Heart right ventricle (tissue), 16 donors: ENCODE data around the gene IFNAR1. TPM values are rescaled to one million over a fixed set of nuclear protein-coding genes. Genes with fewer than 3 reads are reported as not detected.

Experiments used
- ATAC-seq, 8 donors: fragments of 200-7000 bp; cut with Tn5 transposase; one replicate each; pipeline ENCODE4 v1.9.1; 2020; ENCODE audit warnings: mild to moderate bottlenecking in 8 of 8, moderate library complexity in 8 of 8, moderate number of reproducible peaks in 1 of 8
- DNase-seq, 2 donors: peaks; one replicate each; pipeline ENCODE4 v3.0.0-alpha.2; 2020
- H3K27ac ChIP-seq, 10 donors: fragments of 200-600 bp; sonication (generic) in 2 of 10; one replicate each; pipeline versions ENCODE4 v1.5.0 to v1.8.0; 2020 to 2022; ENCODE audit warnings: mild to moderate bottlenecking in 3 of 10
- H3K27me3 ChIP-seq, 7 donors: fragments of 200-600 bp; one replicate each; pipeline ENCODE4 v1.8.0; 2021 to 2022; ENCODE audit warnings: mild to moderate bottlenecking in 2 of 7
- H3K36me3 ChIP-seq, 9 donors: fragments of 200-600 bp; sonication (generic) in 1 of 9; one replicate each; pipeline versions ENCODE4 v1.5.0 to v1.8.0; 2020 to 2022; ENCODE audit warnings: mild to moderate bottlenecking in 2 of 9
- H3K4me1 ChIP-seq, 9 donors: fragments of 200-600 bp; sonication (generic) in 1 of 9; one replicate each; pipeline versions ENCODE4 v1.5.0 to v1.8.0; 2020 to 2022; ENCODE audit warnings: mild to moderate bottlenecking in 4 of 9
- H3K4me3 ChIP-seq, 10 donors: fragments of 200-600 bp; sonication (generic) in 2 of 10; one replicate each; pipeline versions ENCODE4 v1.5.0 to v1.8.0; 2020 to 2022; ENCODE audit warnings: mild to moderate bottlenecking in 7 of 10, moderate library complexity in 2 of 10
- H3K9me3 ChIP-seq, 11 donors: fragments of 200-600 bp in 10 of 11; sonication (generic) in 2 of 11; one replicate each; pipeline versions ENCODE4 v1.5.0 to v1.8.0; 2013 to 2022; ENCODE audit warnings: mild to moderate bottlenecking in 2 of 11, control low read depth in 1 of 11, moderate library complexity in 1 of 11
- CTCF ChIP-seq, 9 donors: fragments of 200-600 bp; sonication (generic) in 2 of 9; IDR thresholded peaks; one replicate each; pipeline versions ENCODE4 v1.5.0 to v1.8.0; 2021 to 2022; ENCODE audit warnings: antibody characterized with exemption in 9 of 9, mild to moderate bottlenecking in 5 of 9, moderate library complexity in 1 of 9
- WGBS, 2 donors: extraction: QIAGEN DNeasy Blood & Tissue Kit; methylation state at CpG; one replicate each; pipeline ENCODE4 v1.1.7; 2013; ENCODE audit warnings: inconsistent platforms in 1 of 2; 5-methylcytosine and 5-hydroxymethylcytosine counted together
- intact Hi-C, 10 donors: fragments of 100-400 bp; cut with DNase I; formaldehyde crosslinking; loops; one replicate each; pipeline versions ENCODE4 v1.11.1 to v1.14.2; 2022
- polyA plus RNA-seq, 2 donors: library from polyadenylated mRNA; stranded (reverse); fragments of 200-250 nt; gene quantifications; one replicate each; pipeline ENCODE4 v1.2.3, GENCODE V29; 2013
- total RNA-seq, 10 donors: library from RNA; stranded (reverse); fragmentation: NEBNext Ultra II Directional in 3 of 10; extraction: Animal tissue kit (Norgen Biotek cat#: 25700) in 3 of 10; gene quantifications; one replicate each; pipeline versions ENCODE4 v1.2.1 to v1.2.4, GENCODE V29; 2021 to 2023
- donor health status: Arrhythmogenic right ventricular cardiomyopathy.
- donor health status: ischemic (EF 13 %, LVEDD 7.1; RV severe dilation, severe dysfunction).
- donor health status: healthy with polysubstance abuse.
- donor health status: DM: no; HTN: yes; CAD: no.
- donor health status: DM: no; HTN: no; CAD: no.
- donor health status: ischemic (EF 25% LVEDD 6.9; RV normal size, moderate dysfunction).
- donor health status: ischemic (EF 25% LVEDD 5.7; RV mildly dilated, moderate dysfunction).
- donor health status: healthy.
- donor health status: DM: yes; HTN: yes; CAD: no.
- donor health status: Ischemic cardiomyopathy.
- donor health status: ischemic (EF 35%, LVEDD 5.7; RV mildly dilated, moderate dysfunction).
- donor health status: nonischemic (EF 11% LVEDD 7.7; RV severe dilation, severe dysfunction).
- donor health status: DM: yes; HTN: yes; CAD: no.
- donor health status: PGD.
- donor health status: ischemic (EF 29% LVEDD 5.4; RV normal size, mild dysfunction).
- donor health status: nonischemic (EF 23%, LVEDD 6.1; RV moderate dilation, normal function).

IFNAR1 gene
- total and polyA plus RNA-seq, 12 donors, result 7.4 to 38.5 (median 23.0) TPM

DNA sequence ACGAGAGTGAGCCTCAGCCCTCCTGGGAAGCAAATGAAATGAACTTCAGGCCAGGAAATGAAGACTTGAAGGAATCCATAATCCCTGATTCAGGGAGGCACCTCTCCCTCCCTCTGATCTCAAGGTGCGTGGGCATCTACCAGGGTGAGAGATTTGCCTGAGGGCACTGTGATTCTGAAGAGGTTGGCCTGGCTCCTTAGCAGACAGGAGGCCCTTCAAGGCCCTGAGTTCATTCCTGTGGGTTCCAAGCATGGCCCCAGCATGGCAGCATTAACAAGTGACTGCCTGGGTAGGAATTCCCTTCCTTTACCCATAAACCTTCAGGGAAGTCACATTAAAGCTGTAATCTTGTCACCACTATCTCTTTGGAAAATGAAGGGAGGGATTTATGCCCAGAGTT, 48.7 kb downstream of the IFNAR1 start:
- Histone ChIP-seq H3K36me3 (no peaks in the 10 kb centered on the region), H3K4me3 (no peak overlapping the region), H3K4me1 (peaks cover 0 to 38% (median 7%) of the 10 kb centered on the region in 9 donors), H3K27ac (peak overlapping the region in 5 of 10 donors; percentile 11 to 90 (median 60)), H3K27me3 (no peaks in the 10 kb centered on the region), H3K9me3 (peaks cover 0 to 12% (median 0%) of the 10 kb centered on the region in 11 donors)
- WGBS, 2 donors, result 83 to 88% methylated on average over 2 of the region's 2 CpGs
- no peak for TF ChIP-seq CTCF (IDR thresholded peaks at IDR 0.05)
- intact Hi-C loops, result loop anchor here in 3 of 10 donors (5.0 to 10.0 kb wide), 3 partner anchors 71 to 176 kb away; no protein-coding TSS in a partner anchor
- ATAC-seq (no peak), DNase-seq (no peak)

GRCh38 chr21:33374080-33374449, 49.3 kb downstream of the IFNAR1 start:
- intact Hi-C loops, result loop anchor here in 9 of 10 donors (1.0 to 10.0 kb wide), 7 partner anchors 71 to 177 kb away; no protein-coding TSS in a partner anchor
- TF ChIP-seq CTCF (IDR thresholded peaks at IDR 0.05), result no peak
- Histone ChIP-seq H3K4me1 (peaks cover 0 to 41% (median 7%) of the 10 kb centered on the region in 9 donors), H3K9me3 (peaks cover 0 to 7% (median 0%) of the 10 kb centered on the region in 11 donors), H3K36me3 (no peaks in the 10 kb centered on the region), H3K4me3 (no peak overlapping the region), H3K27ac (peak overlapping the region in 4 of 10 donors; percentile 11 to 90 (median 48)), H3K27me3 (no peaks in the 10 kb centered on the region)
- DNase-seq, result no peak
- ATAC-seq, result peak in 5 of 8 donors; percentile 15 to 50 (median 31)
- 67 to 68% methylated on average over 2 of the region's 2 CpGs for WGBS, 2 donors

GRCh38 chr21:33374450-33375096, 49.8 kb downstream of the IFNAR1 start:
- H3K9me3 ChIP-seq, result peaks cover 0 to 7% (median 0%) of the 10 kb centered on the region in 11 donors
- H3K27ac ChIP-seq, result peak overlapping the region in 3 of 10 donors; percentile 36 to 90 (median 60)
- no peaks in the 10 kb centered on the region for H3K27me3 ChIP-seq
- H3K4me1 ChIP-seq, result peaks cover 0 to 46% (median 10%) of the 10 kb centered on the region in 9 donors
- DNase-seq (peak; percentile 32 to 66), ATAC-seq (peak; percentile 65 to 81 (median 78))
- intact Hi-C loops, result loop anchor here (1.0 to 10.0 kb wide), 7 partner anchors 70 to 177 kb away; no protein-coding TSS in a partner anchor
- 13 to 27% methylated on average over 4 of the region's 4 CpGs for WGBS, 2 donors
- TF ChIP-seq CTCF (IDR thresholded peaks at IDR 0.05), result peak; percentile 54 to 85 (median 71)
- H3K4me3 ChIP-seq, result no peak overlapping the region
- H3K36me3 ChIP-seq, result no peaks in the 10 kb centered on the region

GRCh38 chr21:33375101-33375644, 50.4 kb downstream of the IFNAR1 start:
- Histone ChIP-seq H3K27ac (peak overlapping the region in 3 of 10 donors; percentile 12 to 90 (median 60)), H3K27me3 (no peaks in the 10 kb centered on the region), H3K36me3 (no peaks in the 10 kb centered on the region), H3K9me3 (peaks cover 0 to 4% (median 0%) of the 10 kb centered on the region in 11 donors), H3K4me3 (no peak overlapping the region), H3K4me1 (peaks cover 0 to 52% (median 16%) of the 10 kb centered on the region in 9 donors)
- no peak for DNase-seq
- no peak for ATAC-seq
- WGBS, 2 donors, result 73 to 75% methylated on average over 5 of the region's 5 CpGs
- no peak for TF ChIP-seq CTCF (IDR thresholded peaks at IDR 0.05)
- intact Hi-C loops, result loop anchor here in 5 of 10 donors (2.0 to 10.0 kb wide), 4 partner anchors 70 to 176 kb away; no protein-coding TSS in a partner anchor
